Omental fat pad (tissue), 4 donors: ENCODE measurements around the gene BLNK. TPM values are rescaled to one million over a fixed set of nuclear protein-coding genes. Genes with fewer than 3 reads are reported as not detected.

ENCODE experiments used
- ATAC-seq: fragments of 150-250 bp; one replicate; pipeline ENCODE4 v1.9.1; 2016; ENCODE audit warnings: mild to moderate bottlenecking, moderate library complexity; ENCODE audit not compliant: low FRiP score
- DNase-seq: peaks from one replicate; pipeline ENCODE4 v3.0.0-alpha.2; 2019; ENCODE audit warnings: low spot score
- CTCF ChIP-seq, 3 donors: fragments of 450-650 bp; IDR thresholded peaks; one replicate each; pipeline ENCODE4 v1.5.1; 2016 to 2017; ENCODE audit warnings: antibody characterized with exemption in 3 of 3, mild to moderate bottlenecking in 3 of 3, moderate library complexity in 2 of 3
- total RNA-seq, 4 donors: library from RNA; depleted of rRNA; stranded (reverse); fragments of >200 nt; gene quantifications; one replicate each; pipeline ENCODE4 v1.1.0, GENCODE V29; 2016

BLNK gene
- total RNA-seq, 4 donors from 2014 or later: 0.48 to 5.3 (median 3.2) TPM

- ATAC-seq: no peak
- TF ChIP-seq CTCF (IDR thresholded peaks at IDR 0.05): no peak
- no peak for DNase-seq
Observed at GRCh38 chr10:96270571-96270970, 798 bp downstream of the BLNK start.

- no peak for TF ChIP-seq CTCF (IDR thresholded peaks at IDR 0.05)
- DNase-seq (no peak), ATAC-seq (no peak)
Observed at GRCh38 chr10:96269438-96270300, 1.7 kb downstream of the BLNK start.

GRCh38 chr10:96268341-96268909 lies 2.9 kb downstream of the BLNK start:
- DNase-seq (no peak), ATAC-seq (no peak)
- TF ChIP-seq CTCF (IDR thresholded peaks at IDR 0.05): no peak

- ATAC-seq (no peak), DNase-seq (no peak)
- TF ChIP-seq CTCF (IDR thresholded peaks at IDR 0.05): no peak
Observed at GRCh38 chr10:96267234-96267705, 4.1 kb downstream of the BLNK start.

- ATAC-seq (no peak), DNase-seq (no peak)
- no peak for TF ChIP-seq CTCF (IDR thresholded peaks at IDR 0.05)
Observed at GRCh38 chr10:96266118-96266770, 5.1 kb downstream of the BLNK start.

DNA sequence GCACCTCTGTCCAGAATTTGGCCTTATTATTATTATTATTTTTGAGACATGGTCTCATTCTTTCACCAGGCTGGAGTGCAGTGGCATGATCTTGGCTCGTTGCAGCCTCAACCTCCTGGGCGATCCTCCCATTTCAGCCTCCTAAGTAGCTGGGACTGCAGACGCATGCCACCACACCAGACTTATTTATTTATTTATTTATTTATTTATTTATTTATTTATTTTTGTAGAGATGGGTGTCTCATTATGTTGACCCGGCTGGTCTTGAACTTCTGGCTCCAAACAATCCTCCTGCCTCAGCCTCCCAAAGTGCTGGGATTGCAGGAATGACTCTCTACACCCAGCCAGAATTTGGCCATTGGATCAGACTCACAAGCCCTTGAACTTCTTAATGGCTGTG lies 6.4 kb downstream of the BLNK start:
- DNase-seq (no peak), ATAC-seq (no peak)
- no peak for TF ChIP-seq CTCF (IDR thresholded peaks at IDR 0.05)
